Neural cell (in vitro differentiated cells): ENCODE data around the gene POLR3B. TPM values are rescaled to one million over a fixed set of nuclear protein-coding genes. Genes with fewer than 3 reads are reported as not detected.

Source experiments
- H2AFZ ChIP-seq: fragments of 200-600, 300-800 bp; sonication (generic), shearing (Covaris generic); 2 replicates; pipeline ENCODE4 v1.6.0; 2014; ENCODE audit warnings: low read depth, mild to moderate bottlenecking, antibody characterized with exemption, low read length, moderate library complexity
- H3F3A ChIP-seq: fragments of 200-600 bp; shearing (Covaris generic); 2 replicates; pipeline ENCODE4 v1.6.1; 2016; ENCODE audit warnings: mild to moderate bottlenecking, moderate library complexity, mixed read lengths, antibody characterized with exemption, low read length; ENCODE audit not compliant: insufficient read depth, poor library complexity, severe bottlenecking
- H3K27ac ChIP-seq: fragments of 200-600, 300-800 bp; sonication (generic), shearing (Covaris generic); 2 replicates; pipeline ENCODE4 v1.5.1; 2014; ENCODE audit warnings: mild to moderate bottlenecking, low read length, moderate library complexity
- H3K27me3 ChIP-seq: fragments of 300-800, 200-600 bp; sonication (generic), shearing (Covaris generic); 2 replicates; pipeline ENCODE4 v1.6.0; 2014; ENCODE audit warnings: mild to moderate bottlenecking, low read depth, low read length, moderate library complexity; ENCODE audit not compliant: insufficient read depth
- H3K36me3 ChIP-seq: fragments of 300-800, 200-600 bp; sonication (generic), shearing (Covaris generic); 2 replicates; pipeline ENCODE4 v1.5.1; 2014; ENCODE audit warnings: mild to moderate bottlenecking, antibody characterized with exemption, low read length, moderate library complexity; ENCODE audit not compliant: insufficient read depth
- H3K4me2 ChIP-seq: fragments of 300-800, 200-600 bp; sonication (generic), shearing (Covaris generic); 2 replicates; pipeline ENCODE4 v1.6.0; 2014; ENCODE audit warnings: mild to moderate bottlenecking, low read length
- H3K4me3 ChIP-seq: fragments of 300-800, 200-600 bp; sonication (generic), shearing (Covaris generic); 2 replicates; pipeline ENCODE4 v1.5.1; 2014; ENCODE audit warnings: mild to moderate bottlenecking, low read length, moderate library complexity
- H3K79me2 ChIP-seq: fragments of 200-600 bp; shearing (Covaris generic); replicated peaks from 2 replicates; pipeline ENCODE4 v1.6.0; 2014; ENCODE audit warnings: mild to moderate bottlenecking, low read length, moderate library complexity; ENCODE audit not compliant: insufficient read depth
- H3K9ac ChIP-seq: fragments of 300-800, 200-600 bp; sonication (generic), shearing (Covaris generic); 2 replicates; pipeline ENCODE4 v1.6.1; 2016; ENCODE audit warnings: mild to moderate bottlenecking, low read length, mixed read lengths
- H3K9me2 ChIP-seq: fragments of 200-600 bp; shearing (Covaris generic); 2 replicates; pipeline ENCODE4 v1.6.1; 2016; ENCODE audit warnings: mild to moderate bottlenecking, low read length, mixed read lengths; ENCODE audit not compliant: insufficient read depth
- H3K9me3 ChIP-seq: fragments of 200-600, 300-800 bp; sonication (generic), shearing (Covaris generic); 2 replicates; pipeline ENCODE4 v1.6.1; 2016; ENCODE audit warnings: mild to moderate bottlenecking, mixed run types, low read length, moderate library complexity, mixed read lengths
- H4K20me1 ChIP-seq: fragments of 200-600 bp; shearing (Covaris generic); 2 replicates; pipeline ENCODE4 v1.6.1; 2016; ENCODE audit warnings: mild to moderate bottlenecking, mixed run types; ENCODE audit not compliant: insufficient read depth
- CTCF ChIP-seq: fragments of 450-650 bp; IDR thresholded peaks from 2 replicates; pipeline ENCODE4 v1.5.1; 2014; ENCODE audit warnings: antibody characterized with exemption, mild to moderate bottlenecking, moderate library complexity; ENCODE audit not compliant: poor library complexity, severe bottlenecking
- EP300 ChIP-seq: fragments of 450-650 bp; conservative IDR thresholded peaks from 2 replicates; pipeline ENCODE4 v1.6.1; 2014; ENCODE audit warnings: antibody characterized with exemption, mild to moderate bottlenecking, moderate library complexity; ENCODE audit not compliant: poor library complexity, severe bottlenecking
- EZH2 ChIP-seq: fragments of 200-600, 300-800 bp; shearing (Covaris generic), sonication (generic); IDR thresholded peaks from 2 replicates; pipeline ENCODE4 v1.6.1; 2014; ENCODE audit warnings: antibody characterized with exemption, low read length, borderline replicate concordance, mild to moderate bottlenecking; ENCODE audit not compliant: insufficient read depth, poor library complexity, severe bottlenecking
- MXI1 ChIP-seq: fragments of 450-650 bp; conservative IDR thresholded peaks from 2 replicates; pipeline ENCODE4 v1.6.1; 2014; ENCODE audit warnings: antibody characterized with exemption, mild to moderate bottlenecking; ENCODE audit not compliant: poor library complexity, severe bottlenecking
- POLR2AphosphoS5 ChIP-seq: IDR thresholded peaks from 2 replicates; pipeline ENCODE4 v1.6.1; 2012
- RAD21 ChIP-seq: fragments of 450-650 bp; conservative IDR thresholded peaks from 2 replicates; pipeline ENCODE4 v1.6.1; 2014; ENCODE audit warnings: antibody characterized with exemption, mild to moderate bottlenecking, moderate library complexity
- REST ChIP-seq: IDR thresholded peaks from 2 replicates; pipeline ENCODE4 v1.6.1; 2012; ENCODE audit warnings: borderline replicate concordance
- SMC3 ChIP-seq: fragments of 450-650 bp; conservative IDR thresholded peaks from 2 replicates; pipeline ENCODE4 v1.6.1; 2014; ENCODE audit warnings: antibody characterized with exemption, mild to moderate bottlenecking, moderate library complexity; ENCODE audit not compliant: poor library complexity
- TAF1 ChIP-seq: IDR thresholded peaks from 2 replicates; pipeline ENCODE4 v1.6.1; 2012; ENCODE audit warnings: low read depth
- polyA plus RNA-seq: library from polyadenylated mRNA; depleted of rRNA; stranded (reverse); fragments of >200 nt; gene quantifications from 2 replicates; pipeline ENCODE4 v1.2.3, GENCODE V29; 2014

The POLR3B gene
- polyA plus RNA-seq, 1 donor from 2014 or later, result 4.3 TPM

GRCh38 chr12:106429636-106430035 lies 72.1 kb downstream of the POLR3B start:
- Histone ChIP-seq H2AFZ (no peak overlapping the region), H3K79me2 (no peaks in the 10 kb centered on the region), H3K27ac (no peak overlapping the region), H3K4me3 (no peak overlapping the region), H3F3A (no peaks in the 10 kb centered on the region), H3K27me3 (no peaks in the 10 kb centered on the region), H4K20me1 (no peaks in the 10 kb centered on the region), H3K36me3 (peaks cover 13% of the 10 kb centered on the region), H3K9ac (no peak overlapping the region), H3K9me3 (no peaks in the 10 kb centered on the region), H3K9me2 (no peaks in the 10 kb centered on the region), H3K4me2 (no peak overlapping the region)
- TF ChIP-seq REST, result no peak
- TF ChIP-seq EZH2, result no peak
- no peak for TF ChIP-seq SMC3
- TF ChIP-seq EP300, result no peak
- TF ChIP-seq POLR2AphosphoS5, result no peak
- no peak for TF ChIP-seq RAD21
- no peak for TF ChIP-seq MXI1

- no peaks in the 10 kb centered on the region for H3K27me3 ChIP-seq
- H3K4me3 ChIP-seq, result no peak overlapping the region
- H4K20me1 ChIP-seq, result no peaks in the 10 kb centered on the region
- no peaks in the 10 kb centered on the region for H3K79me2 ChIP-seq
- no peak overlapping the region for H3K4me2 ChIP-seq
- no peaks in the 10 kb centered on the region for H3K9me2 ChIP-seq
- TF ChIP-seq SMC3 (no peak), EP300 (no peak), REST (no peak), POLR2AphosphoS5 (no peak), CTCF (no peak), RAD21 (no peak), TAF1 (no peak), MXI1 (no peak)
- no peaks in the 10 kb centered on the region for H3F3A ChIP-seq
- H2AFZ ChIP-seq, result no peak overlapping the region
- H3K9ac ChIP-seq, result no peak overlapping the region
- H3K9me3 ChIP-seq, result no peaks in the 10 kb centered on the region
- no peak overlapping the region for H3K27ac ChIP-seq
- peaks cover 13% of the 10 kb centered on the region for H3K36me3 ChIP-seq
Observed at GRCh38 chr12:106431839-106432411, 74.4 kb downstream of the POLR3B start.
